HepG2 (cell line): ENCODE measurements around the gene TAF1D. TPM values are rescaled to one million over a fixed set of nuclear protein-coding genes. Genes with fewer than 3 reads are reported as not detected.

Source experiments
- ARNT ChIP-seq: fragments of 450-650 bp; IDR thresholded peaks from 2 replicates; pipeline ENCODE4 v1.6.1; 2017
- ARNTL ChIP-seq: sonication (generic); formaldehyde crosslinking; IDR thresholded peaks from 2 replicates; pipeline ENCODE4 v1.4.0; 2020; ENCODE audit warnings: mild to moderate bottlenecking, missing genetic modification reagents
- ATF1 ChIP-seq: IDR thresholded peaks from 2 replicates; pipeline ENCODE4 v1.6.1; 2016; ENCODE audit warnings: mild to moderate bottlenecking, control low read depth
- BCL6 ChIP-seq: IDR thresholded peaks from 2 replicates; pipeline ENCODE4 v1.6.1; 2016; ENCODE audit warnings: missing genetic modification reagents, missing compliant biosample characterization
- DR1 ChIP-seq: sonication (generic); formaldehyde crosslinking; IDR thresholded peaks from 2 replicates; pipeline ENCODE4 v1.8.0; 2021; ENCODE audit warnings: mild to moderate bottlenecking, missing genetic modification reagents, inconsistent platforms
- FOXK1 ChIP-seq: sonication (generic); formaldehyde crosslinking; IDR thresholded peaks from 2 replicates; pipeline ENCODE4 v1.4.0; 2020; ENCODE audit warnings: low read depth, missing genetic modification reagents, borderline replicate concordance
- FOXO1 ChIP-seq: sonication (generic); formaldehyde crosslinking; IDR thresholded peaks from 2 replicates; pipeline ENCODE4 v1.4.0; 2020; ENCODE audit warnings: missing genetic modification reagents
- GTF2F1 ChIP-seq: fragments of 150-350 bp; IDR thresholded peaks from 2 replicates; pipeline ENCODE4 v1.6.1; 2014; ENCODE audit warnings: low read length
- HCFC1 ChIP-seq: fragments of 150-350 bp; IDR thresholded peaks from 2 replicates; pipeline ENCODE4 v1.6.1; 2014; ENCODE audit warnings: low read depth, low read length
- HHEX ChIP-seq: IDR thresholded peaks from 2 replicates; pipeline ENCODE4 v1.6.1; 2016; ENCODE audit warnings: control low read depth
- HNRNPLL ChIP-seq: fragments of 200-400 bp; formaldehyde crosslinking; IDR thresholded peaks from 2 replicates; pipeline ENCODE4 v1.6.1; 2017; ENCODE audit warnings: mild to moderate bottlenecking, low read depth, low read length; ENCODE audit not compliant: poor library complexity, severe bottlenecking
- NCOA5 ChIP-seq: sonication (generic); formaldehyde crosslinking; IDR thresholded peaks from 2 replicates; pipeline ENCODE4 v1.4.0; 2020; ENCODE audit warnings: missing genetic modification reagents
- NFE2L2 ChIP-seq: fragments of 150-350 bp; IDR thresholded peaks from 2 replicates; pipeline ENCODE4 v1.6.1; 2014; ENCODE audit warnings: low read length
- RFX5 ChIP-seq: IDR thresholded peaks from 2 replicates; pipeline ENCODE4 v1.6.1; 2011; ENCODE audit warnings: low read depth, low read length, improper control_type of control experiment
- RXRA ChIP-seq: sonication (generic); formaldehyde crosslinking; IDR thresholded peaks from 2 replicates; pipeline ENCODE4 v1.5.1; 2020; ENCODE audit warnings: missing genetic modification reagents
- SRF ChIP-seq: IDR thresholded peaks from 2 replicates; pipeline ENCODE4 v1.6.1; 2011; ENCODE audit warnings: mild to moderate bottlenecking, low read depth, low read length, moderate library complexity
- YEATS4 ChIP-seq: sonication (generic); formaldehyde crosslinking; IDR thresholded peaks from 2 replicates; pipeline ENCODE4 v1.4.0; 2020; ENCODE audit warnings: missing genetic modification reagents, borderline replicate concordance
- ZFP41 ChIP-seq: sonication (generic); formaldehyde crosslinking; IDR thresholded peaks from 2 replicates; pipeline ENCODE4 v1.4.0; 2020; ENCODE audit warnings: mild to moderate bottlenecking, missing genetic modification reagents, borderline replicate concordance
- ZNF10 ChIP-seq: sonication (generic); formaldehyde crosslinking; IDR thresholded peaks from 2 replicates; pipeline ENCODE4 v1.4.0; 2020; ENCODE audit warnings: mild to moderate bottlenecking, low read depth, missing genetic modification reagents, borderline replicate concordance
- ZNF143 ChIP-seq: sonication (generic); formaldehyde crosslinking; IDR thresholded peaks from 2 replicates; pipeline ENCODE4 v1.4.0; 2020; ENCODE audit warnings: missing genetic modification reagents
- ZNF331 ChIP-seq: sonication (generic); formaldehyde crosslinking; IDR thresholded peaks from 2 replicates; pipeline ENCODE4 v1.4.0; 2020; ENCODE audit warnings: missing genetic modification reagents
- ZNF703 ChIP-seq: sonication (generic); formaldehyde crosslinking; IDR thresholded peaks from 2 replicates; pipeline ENCODE4 v1.5.1; 2020; ENCODE audit warnings: missing genetic modification reagents, mild to moderate bottlenecking, moderate library complexity, borderline replicate concordance
- ZNF839 ChIP-seq: sonication (generic); formaldehyde crosslinking; IDR thresholded peaks from 2 replicates; pipeline ENCODE4 v1.4.0; 2020; ENCODE audit warnings: missing genetic modification reagents, mild to moderate bottlenecking, borderline replicate concordance
- polyA plus RNA-seq, 8 experiments: library from polyadenylated mRNA; depleted of rRNA in 3 of 8; stranded (reverse) in 7 of 8; unstranded in 1 of 8; fragments of >200 nt; fragmentation: Illumina TruSeq in 4 of 8; extraction: Trizol in 4 of 8; gene quantifications; 2 replicates each; pipeline versions ENCODE4 v1.2.1 to v1.2.3, GENCODE V29; 2011 to 2016; ENCODE audit warnings: low read depth in 4 of 8, missing spikeins in 1 of 8, mixed read lengths in 1 of 8; ENCODE audit not compliant: insufficient read depth in 1 of 8
- total RNA-seq, 5 experiments: library from RNA; depleted of rRNA; stranded (reverse); fragments of >200 nt; fragmentation: Illumina TruSeq; extraction: Trizol; gene quantifications; 2 replicates each; pipeline ENCODE4 v1.2.3, GENCODE V29; 2016; ENCODE audit warnings: low read depth in 1 of 5
- TF ChIP-seq, protein P1 (sequence below): sonication (generic); formaldehyde crosslinking; IDR thresholded peaks from 2 replicates; pipeline ENCODE4 v1.5.0; 2020; ENCODE audit warnings: mild to moderate bottlenecking, low read depth, missing genetic modification reagents, borderline replicate concordance
- TF ChIP-seq, protein P2 (sequence below): sonication (generic); formaldehyde crosslinking; IDR thresholded peaks from 2 replicates; pipeline ENCODE4 v1.8.1; 2023; ENCODE audit warnings: mild to moderate bottlenecking, missing genetic modification reagents
- TF ChIP-seq, protein P3 (sequence below): sonication (generic); formaldehyde crosslinking; conservative IDR thresholded peaks from 2 replicates; pipeline ENCODE4 v1.8.1; 2023; ENCODE audit warnings: missing genetic modification reagents
- TF ChIP-seq, protein P4 (sequence below), 2 experiments: sonication (generic) in 1 of 2; formaldehyde crosslinking in 1 of 2; IDR thresholded peaks; 2 replicates each; pipeline versions ENCODE4 v1.5.1 to v1.6.1; 2011 to 2020; ENCODE audit warnings: borderline replicate concordance in 1 of 2, low read depth in 1 of 2, low read length in 1 of 2, mild to moderate bottlenecking in 1 of 2, missing genetic modification reagents in 1 of 2, moderate library complexity in 1 of 2

The TAF1D gene
- total and polyA plus RNA-seq, 2 of the 13 experiments (the other 11 are each of a cell fraction or from before 2014, with no cell fraction given), result 132 to 207 TPM

DNA sequence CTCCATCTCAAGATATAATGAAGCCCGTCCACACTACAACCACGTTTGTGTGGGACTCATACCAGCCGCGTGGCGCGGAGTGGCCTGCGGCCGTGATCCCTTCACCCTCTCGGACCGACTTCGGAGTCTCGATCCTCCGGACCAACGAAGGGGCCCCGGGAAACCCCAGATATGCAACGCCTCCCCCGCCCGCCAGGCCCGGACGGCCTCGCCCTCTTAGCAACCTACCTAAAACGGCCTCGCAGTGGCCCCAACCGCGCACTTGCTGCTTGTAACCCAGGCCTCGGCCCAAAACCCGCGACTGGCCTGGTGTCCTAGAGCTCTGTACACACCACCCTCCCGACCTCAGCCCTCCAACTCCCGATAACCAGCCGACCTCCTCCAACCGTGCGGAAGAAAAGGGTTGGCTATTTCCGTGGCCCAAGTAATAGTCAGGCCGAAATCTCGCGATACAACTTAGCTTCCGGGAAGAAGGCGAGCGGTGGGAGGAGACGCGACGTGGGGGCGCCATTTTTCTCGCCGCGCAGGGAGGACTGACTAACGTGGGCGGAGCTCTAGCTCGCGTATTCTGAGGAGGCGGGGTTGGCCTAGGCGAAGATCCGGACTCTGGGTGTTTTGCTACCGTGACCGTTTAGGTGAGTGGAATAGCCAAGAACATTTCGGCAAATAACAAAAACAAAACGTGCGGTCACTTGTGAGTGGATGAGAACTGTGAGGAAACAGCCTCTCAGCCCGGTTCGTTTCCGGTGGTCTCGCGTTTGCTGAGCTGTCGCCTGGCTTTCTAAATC, at the start of gene TAF1D, which contains the start of gene C11orf54 (continued):
- TF ChIP-seq, protein P1, sequence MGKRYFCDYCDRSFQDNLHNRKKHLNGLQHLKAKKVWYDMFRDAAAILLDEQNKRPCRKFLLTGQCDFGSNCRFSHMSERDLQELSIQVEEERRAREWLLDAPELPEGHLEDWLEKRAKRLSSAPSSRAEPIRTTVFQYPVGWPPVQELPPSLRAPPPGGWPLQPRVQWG (CRISPR knock-in tag), result no peak
- no peak; the same call in 1 of the 2 replicates for TF ChIP-seq BCL6 (CRISPR knock-in tag)
- TF ChIP-seq, protein P2, sequence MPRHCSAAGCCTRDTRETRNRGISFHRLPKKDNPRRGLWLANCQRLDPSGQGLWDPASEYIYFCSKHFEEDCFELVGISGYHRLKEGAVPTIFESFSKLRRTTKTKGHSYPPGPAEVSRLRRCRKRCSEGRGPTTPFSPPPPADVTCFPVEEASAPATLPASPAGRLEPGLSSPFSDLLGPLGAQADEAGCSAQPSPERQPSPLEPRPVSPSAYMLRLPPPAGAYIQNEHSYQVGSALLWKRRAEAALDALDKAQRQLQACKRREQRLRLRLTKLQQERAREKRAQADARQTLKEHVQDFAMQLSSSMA (CRISPR knock-in tag), result no peak
- peak; percentile 85 for TF ChIP-seq HNRNPLL
- no peak for TF ChIP-seq ZFP41 (CRISPR knock-in tag)
- TF ChIP-seq NFE2L2, result no peak
- peak; percentile 27; the same call in 1 of the 2 replicates for TF ChIP-seq ARNTL (CRISPR knock-in tag)
- TF ChIP-seq GTF2F1, result no peak; the same call in none of the 2 replicates
- peak; percentile 21; the same call in 1 of the 2 replicates for TF ChIP-seq ZNF143 (CRISPR knock-in tag)
- TF ChIP-seq ZNF10 (CRISPR knock-in tag), result no peak
- TF ChIP-seq, protein P3, sequence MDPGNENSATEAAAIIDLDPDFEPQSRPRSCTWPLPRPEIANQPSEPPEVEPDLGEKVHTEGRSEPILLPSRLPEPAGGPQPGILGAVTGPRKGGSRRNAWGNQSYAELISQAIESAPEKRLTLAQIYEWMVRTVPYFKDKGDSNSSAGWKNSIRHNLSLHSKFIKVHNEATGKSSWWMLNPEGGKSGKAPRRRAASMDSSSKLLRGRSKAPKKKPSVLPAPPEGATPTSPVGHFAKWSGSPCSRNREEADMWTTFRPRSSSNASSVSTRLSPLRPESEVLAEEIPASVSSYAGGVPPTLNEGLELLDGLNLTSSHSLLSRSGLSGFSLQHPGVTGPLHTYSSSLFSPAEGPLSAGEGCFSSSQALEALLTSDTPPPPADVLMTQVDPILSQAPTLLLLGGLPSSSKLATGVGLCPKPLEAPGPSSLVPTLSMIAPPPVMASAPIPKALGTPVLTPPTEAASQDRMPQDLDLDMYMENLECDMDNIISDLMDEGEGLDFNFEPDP (CRISPR knock-in tag), result no peak
- TF ChIP-seq, protein P4, sequence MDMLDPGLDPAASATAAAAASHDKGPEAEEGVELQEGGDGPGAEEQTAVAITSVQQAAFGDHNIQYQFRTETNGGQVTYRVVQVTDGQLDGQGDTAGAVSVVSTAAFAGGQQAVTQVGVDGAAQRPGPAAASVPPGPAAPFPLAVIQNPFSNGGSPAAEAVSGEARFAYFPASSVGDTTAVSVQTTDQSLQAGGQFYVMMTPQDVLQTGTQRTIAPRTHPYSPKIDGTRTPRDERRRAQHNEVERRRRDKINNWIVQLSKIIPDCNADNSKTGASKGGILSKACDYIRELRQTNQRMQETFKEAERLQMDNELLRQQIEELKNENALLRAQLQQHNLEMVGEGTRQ (IDR thresholded peaks at IDR 0.05; ENCODE audit: low read depth, low read length), result no peak
- TF ChIP-seq, protein P4 (CRISPR knock-in tag; IDR thresholded peaks at IDR 0.05; ENCODE audit: borderline replicate concordance), result no peak; the same call in 1 of the 2 replicates
- 0 out of 2 replicates have a peak, but pooled peaks have one; percentile 34 for TF ChIP-seq FOXK1 (CRISPR knock-in tag)
- TF ChIP-seq ZNF331 (CRISPR knock-in tag), result peak; percentile 68; the same call in 1 of the 2 replicates
- TF ChIP-seq SRF, result no peak
- TF ChIP-seq ATF1, result peak; percentile 27; the same call in 1 of the 2 replicates
- no peak for TF ChIP-seq NCOA5 (CRISPR knock-in tag)
- peak; percentile 76 for TF ChIP-seq FOXO1
- peak; percentile 84 for TF ChIP-seq YEATS4 (CRISPR knock-in tag)
- TF ChIP-seq ARNT, result no peak
- TF ChIP-seq ZNF703 (CRISPR knock-in tag), result no peak; the same call in 1 of the 2 replicates
- no peak for TF ChIP-seq RFX5
- 0 out of 2 replicates have a peak, but pooled peaks have one; percentile 22 for TF ChIP-seq HHEX (CRISPR knock-in tag)
- TF ChIP-seq HCFC1, result no peak
- TF ChIP-seq ZNF839, result no peak
- TF ChIP-seq RXRA, result peak; percentile 50; the same call in 1 of the 2 replicates
- peak; percentile 99 for TF ChIP-seq DR1 (CRISPR knock-in tag)
